GM18505 (cell line): ENCODE results near the gene SLC25A38.
"Not testable (repeated sequence)": the region's sequence is repeated elsewhere in the genome, so short reads cannot be mapped to it uniquely, and the experiment has no call there.

ENCODE experiments used
- ATAC-seq: cut with Tn5 transposase; IDR thresholded peaks from one replicate; pipeline ENCODE4 v1.9.1; 2021; ENCODE audit not compliant: unreplicated experiment
- POLR2A ChIP-seq: IDR thresholded peaks from 4 replicates; pipeline ENCODE4 v1.6.1; 2011; ENCODE audit warnings: borderline replicate concordance; ENCODE audit not compliant: insufficient read depth, insufficient read length; ENCODE audit errors: extremely low read depth

Gene SLC25A38, protein sequence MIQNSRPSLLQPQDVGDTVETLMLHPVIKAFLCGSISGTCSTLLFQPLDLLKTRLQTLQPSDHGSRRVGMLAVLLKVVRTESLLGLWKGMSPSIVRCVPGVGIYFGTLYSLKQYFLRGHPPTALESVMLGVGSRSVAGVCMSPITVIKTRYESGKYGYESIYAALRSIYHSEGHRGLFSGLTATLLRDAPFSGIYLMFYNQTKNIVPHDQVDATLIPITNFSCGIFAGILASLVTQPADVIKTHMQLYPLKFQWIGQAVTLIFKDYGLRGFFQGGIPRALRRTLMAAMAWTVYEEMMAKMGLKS

DNA sequence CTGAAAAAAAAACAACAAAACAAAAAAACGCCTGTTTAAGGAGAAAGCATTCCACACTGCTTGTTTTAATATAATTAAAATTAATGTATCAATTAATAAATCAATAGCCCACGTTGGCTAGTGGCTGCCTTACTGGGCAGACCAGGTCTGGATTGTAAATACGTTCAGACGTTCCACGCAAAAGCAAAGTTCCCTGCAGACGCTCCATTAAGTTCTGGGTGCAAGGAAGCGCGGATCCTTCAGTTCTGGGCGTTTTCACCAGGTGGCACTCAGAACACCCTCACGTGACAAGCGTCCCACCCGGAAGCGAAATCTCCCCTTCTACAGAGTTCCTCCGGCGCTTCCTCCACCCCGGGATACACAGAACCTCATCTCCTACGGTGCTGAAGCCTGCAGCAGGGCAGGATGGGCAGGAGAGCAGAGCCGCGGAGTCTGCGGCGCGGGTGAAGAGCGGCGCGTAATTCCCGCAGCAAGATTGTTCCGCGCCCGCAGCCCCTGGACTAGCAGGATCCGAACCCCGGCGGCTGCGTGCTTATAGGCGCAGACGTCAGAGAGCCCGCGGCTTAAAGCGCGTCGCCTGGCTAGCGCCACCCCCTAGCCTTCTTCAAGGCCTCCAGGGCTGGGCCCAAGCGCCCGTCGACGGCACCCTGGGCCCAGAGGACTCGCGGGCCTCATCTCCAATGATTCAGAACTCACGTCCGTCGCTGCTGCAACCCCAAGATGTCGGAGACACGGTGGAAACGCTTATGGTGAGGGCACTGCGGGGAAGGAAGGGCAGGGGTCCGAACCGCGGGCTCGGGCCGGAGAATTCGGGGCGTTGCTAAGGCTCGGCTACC lies at the start of gene SLC25A38:
Gene SLC25A38, plus strand, starts transcription at position 326 of the 836 bp plus-strand sequence. Its CDS starts 355 bp downstream, at position 681.
- peak; percentile 66 for ATAC-seq
- peak; percentile 68 for TF ChIP-seq POLR2A

DNA sequence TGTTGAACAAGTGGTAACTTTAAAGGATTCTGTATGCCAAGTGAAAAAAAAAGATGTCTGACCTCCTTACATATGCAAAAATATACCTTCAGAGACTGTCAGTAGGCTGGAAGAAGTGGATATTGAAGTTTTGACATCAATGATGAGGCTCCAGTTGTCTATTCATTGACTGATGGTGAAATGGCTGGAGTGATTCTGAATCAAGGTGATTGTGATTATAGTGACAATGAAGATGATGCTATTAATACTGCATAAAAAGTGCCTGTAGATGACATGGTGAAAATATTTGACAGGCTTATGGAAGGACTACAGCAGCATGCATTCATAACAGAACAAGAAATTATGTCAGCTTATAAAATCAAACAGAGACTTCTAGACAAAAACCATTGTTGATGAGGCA lies 49.6 kb upstream of the SLC25A38 start:
- no peak for TF ChIP-seq POLR2A
- no peak for ATAC-seq

DNA sequence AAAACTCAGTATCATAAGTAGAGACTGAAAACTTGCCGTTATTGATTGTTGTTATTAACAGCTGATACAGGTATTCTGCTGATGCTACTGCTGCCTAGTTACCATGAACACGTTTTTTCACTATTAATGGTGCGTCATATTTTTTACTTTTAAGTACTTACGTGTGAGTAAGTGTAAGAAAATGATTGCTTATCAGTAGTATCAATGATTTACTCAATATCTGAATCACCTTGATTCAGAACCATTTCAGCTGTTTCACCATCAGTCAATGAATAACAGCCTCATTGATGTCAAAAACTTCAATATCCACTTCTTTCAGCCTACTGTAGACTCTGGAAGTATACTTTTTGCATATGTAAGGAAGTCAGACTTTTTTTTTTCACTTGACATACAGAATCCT lies 49.0 kb upstream of the SLC25A38 start:
- no peak for ATAC-seq
- no peak for TF ChIP-seq POLR2A

DNA sequence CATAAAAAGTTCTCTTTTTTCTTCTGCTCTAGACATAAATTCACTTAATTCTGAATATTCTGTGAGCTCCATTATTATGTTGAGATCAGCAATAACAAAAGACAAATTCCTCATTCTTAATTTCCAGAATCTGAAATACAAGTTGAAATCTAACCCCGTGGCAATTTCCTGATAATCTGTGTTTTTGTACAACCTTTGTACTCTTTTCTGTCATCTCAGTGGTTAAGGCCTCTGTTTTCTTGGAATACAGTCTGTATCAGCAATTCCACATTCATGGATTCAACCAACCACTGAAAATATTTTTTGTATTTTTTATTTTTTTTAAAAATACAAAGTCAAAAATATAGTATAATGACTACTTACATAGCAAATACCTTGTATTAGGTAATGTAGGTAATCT lies 45.0 kb upstream of the SLC25A38 start:
- no peak for TF ChIP-seq POLR2A
- no peak for ATAC-seq

DNA sequence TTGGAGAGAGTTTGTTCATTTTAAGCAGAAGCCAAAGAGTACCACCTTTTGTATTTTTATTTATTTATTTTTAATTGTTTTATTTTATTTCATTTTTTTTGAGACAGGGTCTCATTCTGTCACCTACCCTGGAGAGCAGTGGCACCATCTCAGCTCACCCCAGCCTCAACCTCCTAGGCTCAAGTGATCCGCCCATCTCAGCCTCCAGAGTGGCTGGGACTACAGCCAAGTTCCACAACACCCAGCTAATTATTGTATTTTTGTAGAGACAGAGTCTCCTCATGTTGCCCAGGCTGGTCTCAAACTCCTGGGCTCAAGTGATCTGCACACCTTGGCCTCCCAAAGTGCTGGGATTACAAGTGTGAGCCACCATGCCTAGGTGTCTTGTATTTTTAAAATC lies 44.1 kb upstream of the SLC25A38 start:
- ATAC-seq = no peak
- TF ChIP-seq POLR2A = no peak

DNA sequence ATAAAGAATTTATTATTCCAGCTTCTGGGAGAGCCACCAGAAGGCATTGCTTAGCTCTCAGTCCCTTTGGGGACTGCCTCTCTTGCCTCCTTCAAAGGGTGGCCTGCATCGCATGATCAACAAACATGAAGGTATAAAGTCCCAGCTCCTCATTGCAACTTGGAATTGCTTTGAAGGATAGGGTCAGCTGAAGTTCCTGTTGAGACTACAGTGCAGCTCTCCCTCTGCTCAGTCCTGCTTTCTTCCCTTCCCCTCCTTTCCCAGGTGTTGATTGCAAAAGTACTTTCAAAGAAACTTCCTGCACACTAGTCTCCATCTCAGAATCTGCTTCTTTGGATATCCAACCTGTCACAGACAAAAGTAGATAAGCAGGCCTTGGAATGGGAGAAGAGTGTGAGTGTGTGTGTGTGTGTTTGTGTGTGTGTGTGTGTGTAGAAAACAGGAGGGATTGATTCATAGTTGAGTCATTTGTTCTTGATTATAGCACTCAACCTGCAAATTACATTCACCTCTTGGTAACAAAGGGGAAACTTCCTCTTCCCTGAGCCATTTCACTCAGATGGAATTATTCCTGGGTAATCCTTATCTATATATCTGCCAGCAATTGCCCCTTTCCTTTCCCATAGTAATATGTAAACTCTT lies 40.0 kb upstream of the SLC25A38 start:
- no peak for TF ChIP-seq POLR2A
- ATAC-seq = no peak

DNA sequence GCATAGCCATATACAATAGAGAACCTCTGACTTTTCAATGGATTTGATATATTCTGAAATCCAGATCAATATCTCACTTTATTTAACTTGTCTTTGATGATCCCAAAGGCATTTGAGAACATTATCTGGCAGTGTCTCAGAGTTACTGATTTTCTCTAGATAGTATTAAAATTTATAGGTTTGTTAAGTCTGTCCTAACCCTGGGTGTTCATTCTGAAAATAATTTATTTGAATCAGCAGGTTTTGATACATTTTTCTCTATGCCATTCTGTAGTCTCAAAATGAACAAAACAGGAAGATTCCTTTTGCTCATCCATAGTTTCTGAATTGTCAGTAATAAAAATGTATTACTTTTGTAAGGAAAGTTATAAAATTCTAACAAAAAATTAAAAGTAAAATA lies 39.4 kb upstream of the SLC25A38 start:
- no peak for TF ChIP-seq POLR2A
- no peak for ATAC-seq

DNA sequence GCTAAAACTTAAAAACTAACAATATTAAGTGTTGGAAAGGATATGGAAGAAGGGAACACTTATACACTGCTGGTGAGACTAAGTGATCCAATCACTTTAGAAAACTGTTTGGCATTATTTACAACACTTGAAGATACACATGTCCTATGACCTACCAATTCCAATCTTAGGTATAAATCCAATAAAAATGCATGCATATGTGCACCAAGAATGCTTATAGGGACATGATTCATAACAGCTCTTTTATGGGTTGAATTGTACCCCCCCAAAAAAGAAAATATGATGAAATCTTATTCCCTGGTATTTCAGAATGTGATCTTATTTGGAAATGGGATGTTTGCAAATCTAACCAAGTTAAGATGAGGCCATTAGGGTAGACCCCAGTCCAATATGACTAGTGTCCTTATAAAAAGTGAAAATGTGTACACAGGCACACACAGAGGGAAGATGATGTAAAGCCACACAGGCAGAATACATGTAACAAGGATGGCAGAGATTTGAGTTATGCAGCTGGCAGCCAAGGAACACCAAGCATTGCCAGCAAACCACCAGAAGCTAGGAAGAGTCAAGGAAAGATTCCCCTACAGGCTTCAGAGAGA lies 38.3 kb upstream of the SLC25A38 start:
- no peak for ATAC-seq
- TF ChIP-seq POLR2A = no peak

DNA sequence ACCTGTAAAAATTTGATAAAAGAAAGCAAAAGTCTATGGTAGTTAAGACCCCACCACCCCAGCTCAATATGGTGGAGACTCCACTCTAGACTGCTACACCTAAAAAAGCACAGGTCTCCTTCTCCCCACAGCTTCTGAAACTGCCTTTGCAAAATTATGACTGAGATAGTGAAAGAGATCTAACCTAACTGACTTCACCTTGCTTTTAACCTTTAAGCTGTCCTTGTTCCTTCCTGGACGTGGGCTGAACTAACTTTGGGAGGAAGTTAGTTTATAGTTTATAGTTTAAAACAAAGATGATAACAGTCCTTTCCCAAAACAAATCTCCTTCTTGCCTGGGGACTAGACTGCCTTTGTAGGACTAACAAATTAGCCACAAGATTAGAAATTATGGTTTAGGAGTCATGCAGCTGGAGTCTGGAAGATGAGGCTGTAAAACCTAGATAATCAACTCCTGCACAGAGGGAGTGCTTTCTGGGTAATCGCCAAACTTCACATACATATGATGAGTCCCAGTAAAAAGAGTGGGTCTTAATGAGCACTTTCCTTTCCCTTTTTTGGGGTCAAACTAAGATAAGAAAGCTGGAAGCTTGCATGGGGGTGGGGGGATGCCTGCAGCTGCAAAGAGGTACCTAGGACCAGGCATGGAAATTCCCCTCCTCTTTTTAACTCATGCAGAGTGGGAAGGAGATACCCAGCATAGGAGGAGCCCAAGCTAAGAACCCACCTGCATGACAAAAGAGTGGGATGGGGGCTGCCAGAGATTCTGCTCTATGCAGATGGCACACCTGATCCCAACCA lies 36.2 kb upstream of the SLC25A38 start:
- peak; percentile 58 for ATAC-seq
- no peak for TF ChIP-seq POLR2A

DNA sequence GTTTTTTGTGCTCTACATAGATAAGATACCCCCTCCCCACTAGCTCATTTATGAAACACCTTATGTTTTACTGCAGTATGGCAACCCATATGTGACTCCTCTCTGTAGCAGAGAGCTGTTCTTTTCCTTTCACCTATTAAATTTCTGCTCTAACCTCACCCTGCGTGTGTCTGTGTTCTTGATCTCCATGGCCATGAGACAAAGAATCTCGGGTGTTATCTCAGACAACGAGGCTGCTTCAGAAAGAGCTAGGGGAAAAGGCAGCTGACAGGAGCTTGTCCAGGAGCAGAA lies 35.6 kb upstream of the SLC25A38 start:
- ATAC-seq = no peak

DNA sequence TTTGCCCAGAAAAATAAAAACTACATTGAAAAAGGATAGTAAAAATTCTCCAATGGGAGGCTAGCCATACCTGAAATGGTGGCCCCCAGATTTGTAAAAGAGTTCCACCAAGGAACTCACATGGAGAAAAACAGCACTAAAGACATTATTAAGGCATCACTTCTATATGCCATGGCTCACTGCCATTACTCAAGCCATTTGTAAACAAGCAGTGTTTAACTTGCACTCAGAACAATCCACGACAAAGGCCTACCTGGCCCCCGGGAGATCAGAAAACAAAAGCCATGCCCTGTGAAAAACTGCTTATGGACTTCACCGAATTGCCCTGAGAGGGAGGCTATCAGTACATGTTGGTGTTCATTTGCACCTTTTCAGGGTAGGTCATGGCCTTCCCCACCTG lies 34.1 kb upstream of the SLC25A38 start:
- TF ChIP-seq POLR2A = no peak
- ATAC-seq = no peak

More for the DNA sequence above, 35.6 kb upstream of the SLC25A38 start:
- TF ChIP-seq POLR2A = no peak

DNA sequence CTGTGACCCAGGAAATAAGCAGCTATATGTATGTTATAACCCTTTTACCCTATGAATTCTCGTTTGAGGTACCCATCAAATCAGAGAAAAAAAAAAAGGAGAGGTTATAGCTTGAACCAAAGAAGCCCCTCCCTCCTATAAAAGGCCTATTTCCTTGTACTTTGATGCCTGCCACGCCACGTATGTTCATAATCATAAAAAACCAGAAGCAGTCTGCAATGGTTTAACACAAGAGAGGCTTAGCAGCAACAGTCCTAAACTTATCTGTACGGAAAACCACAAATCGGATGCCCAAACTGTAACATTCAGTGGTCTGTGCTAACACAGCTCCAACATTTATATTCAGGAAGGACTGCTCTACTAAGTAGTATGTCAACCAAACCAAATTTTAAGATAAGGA lies 32.5 kb upstream of the SLC25A38 start:
- no peak for ATAC-seq
- no peak for TF ChIP-seq POLR2A

DNA sequence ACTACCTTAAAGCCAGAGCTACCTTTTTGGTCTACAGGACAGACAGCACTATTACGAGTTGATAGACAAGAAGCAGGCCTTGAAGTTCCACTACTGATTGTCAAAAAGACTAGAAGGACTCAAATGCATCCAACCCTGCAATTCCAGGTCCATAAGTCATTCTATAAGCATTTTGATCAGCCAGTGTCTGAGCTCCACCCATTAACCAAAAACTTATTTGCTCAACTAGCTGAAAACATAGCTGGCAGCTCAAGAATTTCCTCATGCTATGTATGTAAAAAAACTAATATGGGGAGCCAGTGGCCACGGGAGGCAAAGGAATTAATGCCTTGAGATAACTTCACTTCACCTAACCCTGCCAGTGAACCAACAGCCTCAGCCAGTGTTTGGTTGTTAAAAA lies 32.0 kb upstream of the SLC25A38 start:
- ATAC-seq = not testable (repeated sequence)

DNA sequence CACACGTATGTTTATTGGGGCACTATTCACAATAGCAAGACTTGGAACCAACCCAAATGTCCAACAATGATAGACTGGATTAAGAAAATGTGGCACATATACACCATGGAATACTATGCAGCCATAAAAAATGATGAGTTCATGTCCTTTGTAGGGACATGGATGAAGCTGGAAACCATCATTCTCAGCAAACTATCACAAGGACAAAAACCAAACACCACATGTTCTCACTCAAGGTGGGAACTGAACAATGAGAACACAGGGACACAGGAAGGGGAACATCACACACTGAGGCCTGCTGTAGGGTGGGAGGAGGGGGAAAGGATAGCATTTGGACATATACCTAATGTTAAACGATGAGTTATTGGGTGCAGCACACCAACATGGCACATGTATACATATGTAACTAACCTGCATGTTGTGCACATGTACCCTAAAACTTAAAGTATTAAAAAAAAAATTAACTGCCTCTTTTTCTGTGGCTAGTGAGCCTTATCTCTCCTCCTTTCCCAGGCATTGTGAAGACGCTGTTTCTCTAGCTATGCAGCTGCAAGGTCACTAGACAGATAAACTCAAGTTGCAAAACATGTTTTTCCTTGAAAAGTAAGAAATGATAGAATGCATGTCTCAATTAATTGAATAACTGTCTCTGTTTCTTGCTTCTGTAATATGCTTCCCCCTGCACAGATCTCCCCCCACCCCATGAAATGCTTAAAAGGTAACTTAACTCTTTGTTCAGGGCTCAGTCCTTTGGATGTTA lies 29.8 kb upstream of the SLC25A38 start:
- ATAC-seq = not testable (repeated sequence)
